ENCODE data around the gene MUC6.

The MUC6 gene

GRCh38 chr11:1051356-1052132 is 15.0 kb upstream of the MUC6 start:
- DNase-seq: no peak

GRCh38 chr11:1050581-1051355 is 14.2 kb upstream of the MUC6 start:
- peak; percentile 50 for DNase-seq

GRCh38 chr11:1049911-1050580 is 13.5 kb upstream of the MUC6 start:
- DNase-seq: no peak

- no peak for DNase-seq
Measured at GRCh38 chr11:1049431-1049891, 12.9 kb upstream of the MUC6 start.

- no peak for DNase-seq
Measured at GRCh38 chr11:1049071-1049405, 12.5 kb upstream of the MUC6 start.

- no peak for DNase-seq
Measured at GRCh38 chr11:1048375-1049070, 12.0 kb upstream of the MUC6 start.

- no peak for DNase-seq
Measured at GRCh38 chr11:1047595-1048156, 11.2 kb upstream of the MUC6 start.

GRCh38 chr11:1044160-1044559 is 7.6 kb upstream of the MUC6 start:
- no peak for DNase-seq

- DNase-seq: no peak
Measured at GRCh38 chr11:1043563-1044096, 7.1 kb upstream of the MUC6 start.

GRCh38 chr11:1042626-1043562 is 6.4 kb upstream of the MUC6 start:
- DNase-seq: no peak

- DNase-seq: no peak
Measured at GRCh38 chr11:1041936-1042608, 5.6 kb upstream of the MUC6 start.

GRCh38 chr11:1041471-1041870 is 5.0 kb upstream of the MUC6 start:
- DNase-seq: no peak

- no peak for DNase-seq
Measured at GRCh38 chr11:1041149-1041467, 4.6 kb upstream of the MUC6 start.

GRCh38 chr11:1040428-1041148 is 4.1 kb upstream of the MUC6 start:
- DNase-seq: no peak

- DNase-seq: no peak
Measured at GRCh38 chr11:1039481-1040427, 3.2 kb upstream of the MUC6 start.

- DNase-seq: no peak
Measured at GRCh38 chr11:1038921-1039320, 2.4 kb upstream of the MUC6 start.

GRCh38 chr11:1038361-1038760 is 1.8 kb upstream of the MUC6 start:
- no peak for DNase-seq

- no peak for DNase-seq
Measured at GRCh38 chr11:1037506-1038055, 1.1 kb upstream of the MUC6 start.

- no peak for DNase-seq
Measured at GRCh38 chr11:1036931-1037330, 413 bp upstream of the MUC6 start.

All from NCI-H1048 (cell line).